ENCODE results near the gene ITPK1.

DNA sequence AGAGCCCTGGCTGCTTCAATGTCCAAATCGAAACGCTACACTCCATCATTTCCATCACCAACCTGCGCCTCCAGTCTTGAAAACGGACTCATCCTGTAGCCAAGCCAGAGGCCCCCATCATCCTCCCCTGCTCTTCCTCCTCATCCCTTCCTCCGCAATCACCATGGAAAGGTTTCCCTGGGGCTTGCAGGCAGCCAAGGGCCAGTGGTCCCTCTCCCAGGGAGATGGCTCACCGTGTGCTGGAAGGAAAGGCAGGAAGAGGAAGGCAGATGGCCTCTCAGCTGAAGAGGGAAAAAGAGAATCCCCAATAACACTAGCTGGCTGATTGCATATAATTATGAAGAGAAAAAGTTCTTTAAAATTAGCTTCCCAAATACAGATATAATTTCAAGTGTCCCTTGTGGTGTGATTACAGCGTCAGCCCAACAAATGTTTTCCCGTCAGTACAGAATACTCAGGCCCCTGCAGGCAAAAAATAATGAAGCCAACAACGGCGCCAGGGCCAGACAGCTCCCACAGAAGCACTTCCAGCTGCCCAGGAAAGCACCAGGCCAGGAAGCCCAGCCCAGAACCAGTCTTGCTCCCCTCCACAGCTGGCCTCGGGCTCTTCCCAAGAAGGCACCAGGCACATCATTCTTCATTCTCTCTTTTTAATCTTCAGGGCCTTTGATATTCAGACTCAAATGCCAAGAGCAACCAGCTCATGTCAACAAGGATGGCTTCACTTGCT, 24.7 kb downstream of the ITPK1 start:
- TF ChIP-seq, protein P1, sequence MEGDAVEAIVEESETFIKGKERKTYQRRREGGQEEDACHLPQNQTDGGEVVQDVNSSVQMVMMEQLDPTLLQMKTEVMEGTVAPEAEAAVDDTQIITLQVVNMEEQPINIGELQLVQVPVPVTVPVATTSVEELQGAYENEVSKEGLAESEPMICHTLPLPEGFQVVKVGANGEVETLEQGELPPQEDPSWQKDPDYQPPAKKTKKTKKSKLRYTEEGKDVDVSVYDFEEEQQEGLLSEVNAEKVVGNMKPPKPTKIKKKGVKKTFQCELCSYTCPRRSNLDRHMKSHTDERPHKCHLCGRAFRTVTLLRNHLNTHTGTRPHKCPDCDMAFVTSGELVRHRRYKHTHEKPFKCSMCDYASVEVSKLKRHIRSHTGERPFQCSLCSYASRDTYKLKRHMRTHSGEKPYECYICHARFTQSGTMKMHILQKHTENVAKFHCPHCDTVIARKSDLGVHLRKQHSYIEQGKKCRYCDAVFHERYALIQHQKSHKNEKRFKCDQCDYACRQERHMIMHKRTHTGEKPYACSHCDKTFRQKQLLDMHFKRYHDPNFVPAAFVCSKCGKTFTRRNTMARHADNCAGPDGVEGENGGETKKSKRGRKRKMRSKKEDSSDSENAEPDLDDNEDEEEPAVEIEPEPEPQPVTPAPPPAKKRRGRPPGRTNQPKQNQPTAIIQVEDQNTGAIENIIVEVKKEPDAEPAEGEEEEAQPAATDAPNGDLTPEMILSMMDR (IDR thresholded peaks at IDR 0.05) = no peak
- TF ChIP-seq POLR2A (IDR thresholded peaks at IDR 0.05) = no peak
